ENCODE results near the gene SPACA6. TPM values are rescaled to one million over a fixed set of nuclear protein-coding genes. Genes with fewer than 3 reads are reported as not detected.

SPACA6 gene
- total RNA-seq, 1 donor from 2014 or later: 62.5 TPM

DNA sequence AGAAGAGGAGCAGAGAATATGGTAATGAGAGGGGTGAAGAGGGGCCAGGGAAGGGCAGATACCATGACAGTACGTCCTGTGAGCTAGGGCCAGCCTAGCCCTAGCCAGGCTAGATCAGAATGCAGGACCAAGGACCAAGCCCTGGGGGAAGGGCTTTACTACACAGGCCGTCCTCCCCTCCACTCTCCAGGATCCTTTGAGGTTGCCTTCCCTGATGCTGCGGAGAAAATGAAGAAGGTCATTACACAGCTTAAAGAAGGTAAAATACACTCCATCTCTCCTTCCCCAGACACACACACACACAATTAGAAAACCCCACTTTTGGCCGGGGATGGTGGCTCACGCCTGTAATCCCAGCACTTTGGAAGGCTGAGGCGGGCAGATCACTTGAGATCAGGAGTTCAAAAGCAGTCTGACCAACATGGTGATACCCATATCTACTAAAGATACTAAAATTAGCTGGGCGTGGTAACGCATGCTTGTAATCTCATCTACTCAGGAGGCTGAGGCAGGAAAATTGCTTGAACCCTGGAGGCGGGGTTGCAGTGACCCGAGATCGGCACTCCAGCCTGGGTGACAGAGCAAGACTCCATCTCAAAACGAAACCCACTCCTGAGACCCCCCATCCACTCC, 8.5 kb downstream of the SPACA6 start:
- Histone ChIP-seq H3K4me3 (ENCODE audit: insufficient read depth, low read depth, low read length) (no peak overlapping the region), H3K36me3 (ENCODE audit: insufficient read depth, low read length) (peaks cover 33% of the 10 kb centered on the region), H3K27me3 (ENCODE audit: insufficient read depth, low read length) (no peaks in the 10 kb centered on the region), H3K9me3 (ENCODE audit: insufficient read depth, low read depth, low read length) (no peaks in the 10 kb centered on the region), H3K9ac (ENCODE audit: low read length) (no peak overlapping the region), H4K20me1 (ENCODE audit: insufficient read depth, low read length) (peaks cover 79% of the 10 kb centered on the region), H3K4me1 (ENCODE audit: insufficient read depth, low read length) (peaks cover 8% of the 10 kb centered on the region), H3K4me2 (ENCODE audit: low read length) (no peak overlapping the region), H2AFZ (ENCODE audit: low read depth, low read length) (no peak overlapping the region), H3K27ac (ENCODE audit: low read depth, low read length) (no peak overlapping the region), H3K79me2 (ENCODE audit: insufficient read depth, low read length) (peaks cover 35% of the 10 kb centered on the region)
- peaks cover 41% of the 10 kb centered on the region for H3K4me1 Mint-ChIP-seq (ENCODE audit: low read depth, unreplicated experiment)
- peak overlapping the region; percentile 44 for H3K27ac Mint-ChIP-seq (ENCODE audit: unreplicated experiment)
- TF ChIP-seq EZH2 (IDR thresholded peaks at IDR 0.05; ENCODE audit: insufficient read depth, low read length) (no peak), CTCF (IDR thresholded peaks at IDR 0.05; ENCODE audit: insufficient read depth, low read depth, low read length) (no peak)
- peaks cover 43% of the 10 kb centered on the region for H3K36me3 Mint-ChIP-seq (ENCODE audit: low read depth, unreplicated experiment)
- H3K27me3 Mint-ChIP-seq (ENCODE audit: low read depth, unreplicated experiment): no peaks in the 10 kb centered on the region
- H3K4me3 Mint-ChIP-seq (ENCODE audit: unreplicated experiment): peak overlapping the region; percentile 27
- no peak for DNase-seq (ENCODE audit: low read depth)
- peaks cover 2% of the 10 kb centered on the region for H3K9me3 Mint-ChIP-seq (ENCODE audit: unreplicated experiment)
- no peak for FAIRE-seq

DNA sequence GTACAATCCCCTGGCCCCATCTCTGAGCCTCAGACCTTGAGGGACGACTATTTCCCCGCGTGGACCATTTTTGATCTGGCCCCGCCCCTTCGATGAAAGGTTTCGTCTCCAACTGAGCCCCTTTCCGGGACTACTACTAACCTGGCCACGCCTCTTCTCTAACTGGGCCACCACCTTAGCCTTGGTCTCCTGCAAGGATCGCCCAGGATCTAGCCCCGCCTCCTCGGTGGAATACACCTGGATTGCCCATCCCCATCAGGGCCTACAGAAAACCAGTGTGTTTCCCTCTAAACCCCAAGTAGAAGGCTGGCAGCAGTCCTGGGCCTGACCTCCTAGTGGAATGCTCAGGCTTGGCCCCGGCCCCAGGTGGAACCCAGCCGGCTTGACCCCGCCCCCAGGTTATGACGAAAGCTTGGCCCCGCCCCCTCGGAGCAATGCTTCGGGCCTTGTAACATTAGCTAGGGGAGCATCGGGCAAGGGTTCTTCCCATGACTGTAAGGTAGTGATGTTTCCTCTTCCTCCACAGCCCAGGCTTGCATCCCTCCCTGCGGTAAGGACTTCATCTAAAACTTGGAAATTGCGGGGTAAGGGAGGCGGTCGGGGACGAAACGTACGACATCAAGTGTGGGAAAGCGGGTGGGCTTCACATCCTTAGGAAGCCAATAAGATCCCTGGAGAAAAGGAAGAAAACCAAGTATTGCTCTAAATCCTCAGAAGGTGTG, 9.1 kb downstream of the SPACA6 start:
- TF ChIP-seq CTCF (IDR thresholded peaks at IDR 0.05; ENCODE audit: insufficient read depth, low read depth, low read length): no peak
- no peak for TF ChIP-seq EZH2 (IDR thresholded peaks at IDR 0.05; ENCODE audit: insufficient read depth, low read length)
- H3K4me2 ChIP-seq (ENCODE audit: low read length): no peak overlapping the region
- FAIRE-seq: no peak

More for the DNA sequence above, 9.1 kb downstream of the SPACA6 start:
- H3K27ac Mint-ChIP-seq (ENCODE audit: unreplicated experiment): peak overlapping the region; percentile 89
- H3K27me3 Mint-ChIP-seq (ENCODE audit: low read depth, unreplicated experiment): no peaks in the 10 kb centered on the region
- peaks cover 43% of the 10 kb centered on the region for H3K36me3 Mint-ChIP-seq (ENCODE audit: low read depth, unreplicated experiment)
- H3K4me3 Mint-ChIP-seq (ENCODE audit: unreplicated experiment): peak overlapping the region; percentile 77
- no peaks in the 10 kb centered on the region for H3K9me3 ChIP-seq (ENCODE audit: insufficient read depth, low read depth, low read length)
- peaks cover 31% of the 10 kb centered on the region for H3K36me3 ChIP-seq (ENCODE audit: insufficient read depth, low read length)
- peaks cover 73% of the 10 kb centered on the region for H4K20me1 ChIP-seq (ENCODE audit: insufficient read depth, low read length)
- no peak for DNase-seq (ENCODE audit: low read depth)
- H2AFZ ChIP-seq (ENCODE audit: low read depth, low read length): no peak overlapping the region
- no peaks in the 10 kb centered on the region for H3K27me3 ChIP-seq (ENCODE audit: insufficient read depth, low read length)
- H3K79me2 ChIP-seq (ENCODE audit: insufficient read depth, low read length): peaks cover 28% of the 10 kb centered on the region
- H3K4me3 ChIP-seq (ENCODE audit: insufficient read depth, low read depth, low read length): no peak overlapping the region
- no peak overlapping the region for H3K9ac ChIP-seq (ENCODE audit: low read length)
- peaks cover 8% of the 10 kb centered on the region for H3K4me1 ChIP-seq (ENCODE audit: insufficient read depth, low read length)
- H3K27ac ChIP-seq (ENCODE audit: low read depth, low read length): no peak overlapping the region
- H3K9me3 Mint-ChIP-seq (ENCODE audit: unreplicated experiment): peaks cover 2% of the 10 kb centered on the region
- peaks cover 41% of the 10 kb centered on the region for H3K4me1 Mint-ChIP-seq (ENCODE audit: low read depth, unreplicated experiment)

Measured in astrocyte (in vitro differentiated cells and primary cell).